HepG2 (cell line): ENCODE results near the gene DNAL4. TPM values are rescaled to one million over a fixed set of nuclear protein-coding genes. Genes with fewer than 3 reads are reported as not detected.
A peak's percentile ranks its signal among the peaks of the same experiment; 100 is the strongest.

Experiments
- ATAC-seq: fragments of 200-7000 bp; cut with Tn5 transposase; 3 replicates; pipeline ENCODE4 v1.9.1; 2020; ENCODE audit warnings: mild to moderate bottlenecking, moderate library complexity
- BruUV-seq: library from RNA; stranded (reverse); fragments of 400-500 nt; replicated peaks from 2 replicates; lab custom pipeline; 2021; lab: Mats Ljungman, UMichigan
- CTCF ChIA-PET: fragments of 300-600 bp; formaldehyde crosslinking; extraction: SDS; loops from one replicate; lab custom pipeline; 2021; ENCODE audit warnings: low total read pairs, inconsistent platforms, low intra/inter-chr PET ratio; lab: Yijun Ruan, JAX
- POLR2A ChIA-PET: fragments of 350-600 bp; sonication (Branson Sonifier 250); formaldehyde crosslinking; loops from one replicate; lab custom pipeline; 2020; ENCODE audit warnings: antibody characterized with exemption, inconsistent platforms; lab: Yijun Ruan, JAX
- DNase-seq: peaks from one replicate; pipeline ENCODE4 v3.0.0-alpha.2; 2015; ENCODE audit warnings: low spot score
- FAIRE-seq: peaks from 3 replicates; lab custom pipeline; 2011; peaks lifted over from hg19 to GRCh38; lab: Jason Lieb, UNC
- H2AFZ ChIP-seq: one replicate; pipeline ENCODE4 v1.6.1; 2011; ENCODE audit warnings: low read length, inconsistent platforms
- H3K27ac ChIP-seq: fragments of 300-600 bp; 3 replicates; pipeline ENCODE4 v1.8.0; 2011; ENCODE audit warnings: mixed run types, mild to moderate bottlenecking, mixed read lengths, low read length, inconsistent platforms; ENCODE audit not compliant: insufficient read depth; ENCODE audit errors: extremely low read length
- H3K27me3 ChIP-seq, 2 experiments: fragments of 200-600 bp in 1 of 2; 2 replicates in 1 of 2; 3 replicates in 1 of 2; pipeline versions ENCODE4 v1.6.0 to v1.8.0; 2011; ENCODE audit warnings: low read length in 2 of 2, mild to moderate bottlenecking in 2 of 2, moderate library complexity in 2 of 2, inconsistent platforms in 1 of 2; ENCODE audit not compliant: insufficient read depth in 2 of 2, control insufficient read depth in 1 of 2
- H3K36me3 ChIP-seq, 2 experiments: fragments of 200-600 bp in 1 of 2; replicated peaks in 1 of 2; 2 replicates in 1 of 2; 3 replicates in 1 of 2; pipeline versions ENCODE4 v1.5.1 to v1.8.0; 2011; ENCODE audit warnings: low read length in 2 of 2, inconsistent platforms in 1 of 2; ENCODE audit not compliant: insufficient read depth in 2 of 2, control insufficient read depth in 1 of 2
- H3K4me1 ChIP-seq: 2 replicates; pipeline ENCODE4 v1.5.1; 2012; ENCODE audit warnings: low read length, inconsistent platforms; ENCODE audit not compliant: insufficient read depth
- H3K4me2 ChIP-seq: 2 replicates; pipeline ENCODE4 v1.6.0; 2011; ENCODE audit warnings: low read depth, low read length, inconsistent platforms
- H3K4me3 ChIP-seq, 3 experiments: fragments of 200-600 bp in 1 of 3; sonication (generic), shearing (Covaris generic) in 1 of 3; replicated peaks in 1 of 3; 2 replicates each; pipeline ENCODE4 v1.5.1; 2011 to 2016; ENCODE audit warnings: low read length in 3 of 3, inconsistent platforms in 2 of 3, low read depth in 2 of 3, mild to moderate bottlenecking in 2 of 3, control low read depth in 1 of 3, mixed read lengths in 1 of 3; ENCODE audit not compliant: insufficient read depth in 1 of 3
- H3K79me2 ChIP-seq: one replicate; pipeline ENCODE4 v1.6.1; 2011; ENCODE audit warnings: low read length, inconsistent platforms; ENCODE audit not compliant: insufficient read depth
- H3K9ac ChIP-seq: 2 replicates; pipeline ENCODE4 v1.6.0; 2011; ENCODE audit warnings: mild to moderate bottlenecking, low read depth, low read length, inconsistent platforms; ENCODE audit not compliant: insufficient read depth
- H3K9me3 ChIP-seq: 2 replicates; pipeline ENCODE4 v1.5.1; 2012; ENCODE audit warnings: mild to moderate bottlenecking, low read length
- H4K20me1 ChIP-seq: 2 replicates; pipeline ENCODE4 v1.6.0; 2011; ENCODE audit warnings: inconsistent platforms, mild to moderate bottlenecking, low read length, moderate library complexity; ENCODE audit not compliant: insufficient read depth
- CTCF ChIP-seq: sonication (generic); formaldehyde crosslinking; IDR thresholded peaks from 2 replicates; pipeline ENCODE4 v1.5.0; 2020; ENCODE audit warnings: mild to moderate bottlenecking, missing genetic modification reagents, moderate library complexity
- DMAP1 ChIP-seq: IDR thresholded peaks from 2 replicates; pipeline ENCODE4 v1.6.1; 2016
- GTF2F1 ChIP-seq: fragments of 150-350 bp; IDR thresholded peaks from 2 replicates; pipeline ENCODE4 v1.6.1; 2014; ENCODE audit warnings: low read length
- POLR2AphosphoS2 ChIP-seq: IDR thresholded peaks from 2 replicates; pipeline ENCODE4 v1.6.1; 2011; ENCODE audit warnings: low read depth, low read length, improper control_type of control experiment
- RARG ChIP-seq: sonication (generic); formaldehyde crosslinking; IDR thresholded peaks from 2 replicates; pipeline ENCODE4 v1.4.0; 2020; ENCODE audit warnings: low read depth, mild to moderate bottlenecking, missing genetic modification reagents
- STAG1 ChIP-seq: sonication (generic); formaldehyde crosslinking; IDR thresholded peaks from 2 replicates; pipeline ENCODE4 v1.4.0; 2020; ENCODE audit warnings: missing genetic modification reagents
- TOPORS ChIP-seq: sonication (generic); formaldehyde crosslinking; IDR thresholded peaks from 2 replicates; pipeline ENCODE4 v1.8.0; 2023; ENCODE audit warnings: mild to moderate bottlenecking, missing genetic modification reagents
- ZBTB2 ChIP-seq: sonication (generic); formaldehyde crosslinking; IDR thresholded peaks from 2 replicates; pipeline ENCODE4 v1.8.0; 2022; ENCODE audit warnings: low read depth, missing genetic modification reagents
- ZBTB42 ChIP-seq: sonication (generic); formaldehyde crosslinking; IDR thresholded peaks from 2 replicates; pipeline ENCODE4 v1.5.0; 2020; ENCODE audit warnings: mild to moderate bottlenecking, missing genetic modification reagents
- ZNF20 ChIP-seq: sonication (generic); formaldehyde crosslinking; IDR thresholded peaks from 2 replicates; pipeline ENCODE4 v1.4.0; 2020; ENCODE audit warnings: mild to moderate bottlenecking, moderate library complexity, missing genetic modification reagents
- WGBS: methylation state at CpG from one replicate; pipeline ENCODE4 v1.1.6; 2017; ENCODE audit warnings: low lambda C conversion rate; 5-methylcytosine and 5-hydroxymethylcytosine counted together
- in situ Hi-C: cut with HindIII; loops from 2 replicates; pipeline ENCODE4 v1.10.0; 2017; ENCODE audit warnings: low pct_unique_long_range_greater_than_20kb; ENCODE audit not compliant: extremely low pct_ligation_motif_present
- intact Hi-C: fragments of 100-400 bp; cut with micrococcal nuclease; formaldehyde crosslinking; loops from one replicate; pipeline ENCODE4 v1.10.0; 2022; ENCODE audit not compliant: unreplicated experiment
- polyA plus RNA-seq, 8 experiments: library from polyadenylated mRNA; depleted of rRNA in 3 of 8; stranded (reverse) in 7 of 8; unstranded in 1 of 8; fragments of >200 nt; fragmentation: Illumina TruSeq in 4 of 8; extraction: Trizol in 4 of 8; gene quantifications; 2 replicates each; pipeline versions ENCODE4 v1.2.1 to v1.2.3, GENCODE V29; 2011 to 2016; ENCODE audit warnings: low read depth in 4 of 8, missing spikeins in 1 of 8, mixed read lengths in 1 of 8; ENCODE audit not compliant: insufficient read depth in 1 of 8
- total RNA-seq, 5 experiments: library from RNA; depleted of rRNA; stranded (reverse); fragments of >200 nt; fragmentation: Illumina TruSeq; extraction: Trizol; gene quantifications; 2 replicates each; pipeline ENCODE4 v1.2.3, GENCODE V29; 2016; ENCODE audit warnings: low read depth in 1 of 5
- TF ChIP-seq, protein P1 (sequence below): sonication (generic); formaldehyde crosslinking; IDR thresholded peaks from 2 replicates; pipeline ENCODE4 v1.8.1; 2023; ENCODE audit warnings: missing genetic modification reagents, mild to moderate bottlenecking, borderline replicate concordance

DNAL4 gene
- total and polyA plus RNA-seq, 2 of the 13 experiments (the other 11 are each of a cell fraction or from before 2014, with no cell fraction given) = 8.0 to 10.7 TPM

DNA sequence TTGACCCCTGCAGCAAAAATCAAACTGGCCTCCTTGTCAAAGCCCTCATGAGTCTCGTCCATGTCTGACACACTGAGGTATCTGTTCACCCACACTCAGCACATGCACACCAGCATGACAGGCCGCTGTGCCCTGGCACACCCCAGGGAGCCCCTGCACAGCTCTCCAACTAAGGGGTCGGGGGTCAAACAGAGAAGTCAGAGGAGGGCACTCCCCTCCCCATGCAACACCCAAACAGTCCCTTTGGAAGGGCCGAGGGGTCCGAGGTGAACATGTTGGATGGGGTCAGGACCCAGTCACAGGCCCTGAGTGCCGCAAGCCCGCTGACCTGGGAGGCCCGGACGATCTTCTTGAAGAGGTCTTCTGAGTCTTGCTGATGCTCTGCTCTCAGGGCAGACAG lies 52.8 kb downstream of the DNAL4 start:
- peaks cover 53 to 88% of the 10 kb centered on the region in 2 experiments for H3K36me3 ChIP-seq
- no peaks in the 10 kb centered on the region for H4K20me1 ChIP-seq
- no peak for ATAC-seq
- no peak overlapping the region for H3K27ac ChIP-seq
- BruUV-seq = no TSS peak
- H3K9ac ChIP-seq = no peak overlapping the region
- H3K9me3 ChIP-seq = no peaks in the 10 kb centered on the region
- H3K4me3 ChIP-seq = no peak overlapping the region
- FAIRE-seq = no peak
- ChIA-PET POLR2A (no interaction called here), CTCF (no interaction called here)
- no peak overlapping the region for H2AFZ ChIP-seq
- H3K4me1 ChIP-seq = peaks cover 18% of the 10 kb centered on the region
- DNase-seq = no peak
- WGBS = 100% methylated on average over 7 of the region's 9 CpGs
- in situ Hi-C loops = no loop called here
- no peak for TF ChIP-seq POLR2AphosphoS2
- no peak for TF ChIP-seq RARG (CRISPR knock-in tag)
- no peak for TF ChIP-seq ZBTB42 (CRISPR knock-in tag)
- TF ChIP-seq ZBTB2 (CRISPR knock-in tag) = no peak
- H3K79me2 ChIP-seq = no peaks in the 10 kb centered on the region
- H3K4me2 ChIP-seq = no peak overlapping the region
- intact Hi-C loops = no loop called here
- H3K27me3 ChIP-seq = no peaks in the 10 kb centered on the region

GRCh38 chr22:38740754-38741153 lies 53.2 kb downstream of the DNAL4 start:
- in situ Hi-C loops (no loop called here), intact Hi-C loops (no loop called here)
- H4K20me1 ChIP-seq = no peaks in the 10 kb centered on the region
- CTCF ChIA-PET = no interaction called here
- no TSS peak for BruUV-seq
- H3K9me3 ChIP-seq = no peaks in the 10 kb centered on the region
- H2AFZ ChIP-seq = no peak overlapping the region
- H3K27me3 ChIP-seq = no peaks in the 10 kb centered on the region
- WGBS = no CpG with 5 or more reads among the region's 8 CpGs
- no peak overlapping the region for H3K4me2 ChIP-seq
- H3K27ac ChIP-seq = no peak overlapping the region
- no peak overlapping the region for H3K4me3 ChIP-seq
- FAIRE-seq (no peak), DNase-seq (no peak)
- peaks cover 14% of the 10 kb centered on the region for H3K4me1 ChIP-seq
- TF ChIP-seq ZNF20 (CRISPR knock-in tag) = no peak
- TF ChIP-seq GTF2F1 = no peak
- TF ChIP-seq STAG1 (CRISPR knock-in tag) = peak; percentile 26; the same call in 1 of the 2 replicates
- peak; percentile 33; the same call in 1 of the 2 replicates for TF ChIP-seq CTCF (CRISPR knock-in tag)
- TF ChIP-seq POLR2AphosphoS2 = 0 out of 2 replicates have a peak, but pooled peaks have one; percentile 20
- no peak for TF ChIP-seq TOPORS (CRISPR knock-in tag)
- TF ChIP-seq DMAP1 (CRISPR knock-in tag) = no peak
- TF ChIP-seq, protein P1, sequence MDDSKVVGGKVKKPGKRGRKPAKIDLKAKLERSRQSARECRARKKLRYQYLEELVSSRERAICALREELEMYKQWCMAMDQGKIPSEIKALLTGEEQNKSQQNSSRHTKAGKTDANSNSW = no peak
- TF ChIP-seq, all 625 proteins: peak for 3
- peaks cover 53 to 88% of the 10 kb centered on the region in 2 experiments for H3K36me3 ChIP-seq
- no peak for ATAC-seq
- H3K9ac ChIP-seq = no peak overlapping the region
- POLR2A ChIA-PET = no interaction called here
- H3K79me2 ChIP-seq = no peaks in the 10 kb centered on the region
